ENCODE results near the gene LYAR.
"Not testable (repeated sequence)": the region's sequence is repeated elsewhere in the genome, so short reads cannot be mapped to it uniquely, and the experiment has no call there.

The LYAR gene

GRCh38 chr4:4259484-4260100 is 30.4 kb downstream of the LYAR start:
- no peak for DNase-seq

DNA sequence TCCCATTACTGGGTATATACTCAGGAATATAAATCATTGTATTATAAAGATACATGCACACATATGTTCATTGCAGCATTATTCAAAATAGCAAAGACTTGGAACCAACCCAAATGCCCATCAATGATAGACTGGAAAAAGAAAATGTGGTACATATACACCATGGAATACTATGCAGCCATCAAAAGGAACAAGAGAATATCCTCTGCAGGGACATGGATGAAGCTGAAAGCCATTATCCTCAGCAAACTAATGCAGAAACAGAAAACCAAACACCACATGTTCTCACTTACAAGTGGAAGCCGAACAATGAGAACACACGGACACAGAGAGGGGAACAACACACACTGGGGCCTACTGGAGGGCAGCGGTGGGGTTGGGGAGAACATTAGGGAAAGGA is 32.2 kb downstream of the LYAR start:
- DNase-seq, result not testable (repeated sequence)

- peak; percentile 8 for DNase-seq
Observed at GRCh38 chr4:4256799-4257198, 33.2 kb downstream of the LYAR start.

DNA sequence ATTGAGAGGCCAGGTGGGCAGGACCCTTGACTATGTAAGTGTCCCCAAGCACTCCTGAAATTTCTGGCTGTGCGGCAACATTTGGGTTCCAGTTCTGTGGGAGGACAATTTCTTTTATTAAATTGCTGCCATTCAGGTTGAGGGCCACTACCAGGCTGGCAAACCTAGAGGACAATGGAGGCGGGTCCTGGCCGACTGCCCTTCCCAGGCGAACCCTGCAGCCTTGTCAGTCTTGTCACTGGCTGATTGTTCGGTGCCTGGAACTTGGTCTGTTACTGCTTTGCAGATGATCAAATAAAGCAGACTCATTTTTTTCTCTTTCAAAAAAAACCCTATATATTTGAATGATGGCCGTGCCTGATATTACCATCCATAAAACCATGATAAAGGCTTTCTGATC is 35.3 kb downstream of the LYAR start:
- no peak for DNase-seq

- DNase-seq, result no peak
Observed at GRCh38 chr4:4254199-4254598, 35.8 kb downstream of the LYAR start.

GRCh38 chr4:4249866-4250265 is 40.1 kb downstream of the LYAR start:
- DNase-seq, result no peak

DNA sequence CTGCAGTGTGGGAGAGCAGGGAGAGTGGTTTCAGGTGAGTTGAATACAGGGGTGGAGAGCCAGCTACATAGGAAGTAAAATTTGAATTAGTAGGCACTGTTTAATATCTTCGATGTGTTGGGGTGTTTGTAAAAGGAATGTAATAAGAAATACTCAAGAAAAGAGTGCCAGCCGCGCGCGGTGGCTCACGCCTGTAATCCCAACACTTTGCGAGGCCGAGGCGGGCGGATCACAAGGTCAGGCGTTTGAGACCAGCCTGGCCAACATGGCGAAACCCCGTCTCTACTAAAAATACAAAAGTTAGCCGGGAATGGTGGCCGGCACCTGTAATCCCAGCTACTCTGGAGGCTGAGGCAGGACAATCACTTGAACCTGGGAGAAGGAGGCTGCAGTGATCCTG is 40.6 kb downstream of the LYAR start:
- DNase-seq, result not testable (repeated sequence)

DNA sequence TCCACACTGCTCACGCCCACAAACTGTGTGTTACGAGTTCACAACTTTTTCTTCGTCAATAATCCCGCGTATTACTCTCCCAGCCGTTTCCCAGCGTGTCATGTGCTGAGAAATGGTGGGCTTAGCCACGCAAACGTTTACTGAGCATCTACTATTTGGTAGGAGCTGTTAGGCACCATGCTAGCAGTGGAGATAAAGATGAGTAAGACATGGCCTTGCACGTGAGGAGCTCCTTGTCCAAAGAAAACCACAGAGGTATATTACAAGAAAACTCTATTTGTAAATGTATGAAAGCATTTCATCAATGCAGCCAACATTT is 41.1 kb downstream of the LYAR start:
- DNase-seq, result no peak

DNA sequence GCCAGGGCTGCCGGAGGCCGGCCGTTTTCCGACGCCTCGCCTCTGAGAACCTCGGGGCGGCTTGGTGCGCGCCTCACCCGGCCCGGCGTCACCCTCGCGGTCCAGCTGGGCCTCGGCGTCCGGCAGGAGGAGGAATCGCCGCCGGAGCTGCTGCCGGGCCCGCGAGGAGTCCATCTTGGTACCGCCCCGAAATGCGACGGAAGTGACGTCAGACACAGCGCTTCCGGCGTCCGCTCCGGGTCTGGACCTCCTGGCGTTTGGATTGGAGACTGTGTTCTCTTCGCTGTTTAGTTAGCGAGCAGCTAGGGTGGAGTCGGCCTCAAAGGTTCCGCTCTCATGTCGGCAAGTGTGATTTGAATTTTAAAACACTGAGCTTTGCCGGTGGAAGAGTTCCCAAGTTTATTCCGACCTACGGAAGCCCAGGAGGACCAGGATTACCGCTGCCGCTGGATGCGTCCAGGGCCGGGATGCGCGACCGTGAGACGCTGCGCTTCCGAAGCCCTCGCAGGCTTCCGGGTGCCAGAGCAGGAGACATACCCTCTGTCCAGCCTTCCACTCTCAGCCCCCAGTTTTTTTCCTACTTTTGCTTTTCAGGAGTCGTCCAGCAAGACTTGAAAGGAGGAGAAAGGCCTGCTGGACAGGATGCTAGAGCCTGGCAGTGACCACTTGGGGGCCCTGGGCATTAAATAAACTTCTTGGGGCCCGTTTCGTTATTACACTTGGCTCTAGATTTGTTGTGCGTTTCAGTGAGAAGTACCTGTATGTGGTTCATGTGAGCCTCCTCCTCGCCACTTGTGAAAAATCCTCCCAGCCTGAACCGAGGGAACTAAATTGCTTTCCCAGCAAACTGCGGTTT is 41.7 kb downstream of the LYAR start, which contains the start of gene TMEM128:
TSS of gene TMEM128 (minus strand) at position 195 of the 856 bp plus-strand sequence. CDS start at position 174, 21 bp downstream.
- peak; percentile 90 for DNase-seq

DNA sequence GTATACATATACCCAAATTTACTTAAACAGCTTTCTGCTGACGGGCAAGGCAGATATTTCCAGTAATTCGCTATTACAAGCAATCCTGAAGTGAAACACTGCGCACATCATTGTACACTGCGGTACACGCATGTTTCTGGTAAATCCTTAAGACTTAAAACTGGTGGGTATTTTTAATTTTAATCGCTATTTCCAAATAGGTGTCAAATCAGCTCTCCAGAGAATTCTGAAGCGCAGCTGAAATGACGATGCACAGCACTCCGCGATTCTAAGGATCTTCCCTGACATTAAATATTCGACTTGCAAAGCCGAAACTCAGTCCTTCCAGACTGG is 42.3 kb downstream of the LYAR start:
- DNase-seq, result no peak

DNA sequence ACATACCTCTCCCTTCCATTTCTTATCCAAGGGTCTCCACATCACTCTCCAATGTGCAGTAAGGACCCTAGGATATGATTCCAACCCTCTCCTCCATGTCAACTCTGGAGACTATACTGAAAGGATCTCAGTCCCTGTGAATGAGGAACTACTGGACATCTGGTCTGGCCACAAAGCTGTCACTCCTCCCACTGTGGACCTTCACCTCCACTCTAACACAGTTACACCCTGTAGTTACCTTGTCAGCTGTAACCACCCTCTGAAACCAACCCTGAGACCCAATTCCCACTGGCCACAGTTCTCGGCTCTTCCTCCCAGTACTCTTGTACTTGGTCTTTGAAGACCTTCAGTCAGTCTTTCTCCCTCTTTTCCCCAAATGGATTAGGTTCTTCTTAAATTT is 44.8 kb downstream of the LYAR start:
- DNase-seq, result no peak

- not testable (repeated sequence) for DNase-seq
Observed at GRCh38 chr4:4239551-4239950, 50.4 kb downstream of the LYAR start.

- DNase-seq, result no peak
Observed at GRCh38 chr4:4233610-4234009, 56.3 kb downstream of the LYAR start.

GRCh38 chr4:4228356-4228668 is 61.6 kb downstream of the LYAR start:
- DNase-seq, result no peak

- DNase-seq, result no peak
Observed at GRCh38 chr4:4227510-4228355, 62.2 kb downstream of the LYAR start.

DNA sequence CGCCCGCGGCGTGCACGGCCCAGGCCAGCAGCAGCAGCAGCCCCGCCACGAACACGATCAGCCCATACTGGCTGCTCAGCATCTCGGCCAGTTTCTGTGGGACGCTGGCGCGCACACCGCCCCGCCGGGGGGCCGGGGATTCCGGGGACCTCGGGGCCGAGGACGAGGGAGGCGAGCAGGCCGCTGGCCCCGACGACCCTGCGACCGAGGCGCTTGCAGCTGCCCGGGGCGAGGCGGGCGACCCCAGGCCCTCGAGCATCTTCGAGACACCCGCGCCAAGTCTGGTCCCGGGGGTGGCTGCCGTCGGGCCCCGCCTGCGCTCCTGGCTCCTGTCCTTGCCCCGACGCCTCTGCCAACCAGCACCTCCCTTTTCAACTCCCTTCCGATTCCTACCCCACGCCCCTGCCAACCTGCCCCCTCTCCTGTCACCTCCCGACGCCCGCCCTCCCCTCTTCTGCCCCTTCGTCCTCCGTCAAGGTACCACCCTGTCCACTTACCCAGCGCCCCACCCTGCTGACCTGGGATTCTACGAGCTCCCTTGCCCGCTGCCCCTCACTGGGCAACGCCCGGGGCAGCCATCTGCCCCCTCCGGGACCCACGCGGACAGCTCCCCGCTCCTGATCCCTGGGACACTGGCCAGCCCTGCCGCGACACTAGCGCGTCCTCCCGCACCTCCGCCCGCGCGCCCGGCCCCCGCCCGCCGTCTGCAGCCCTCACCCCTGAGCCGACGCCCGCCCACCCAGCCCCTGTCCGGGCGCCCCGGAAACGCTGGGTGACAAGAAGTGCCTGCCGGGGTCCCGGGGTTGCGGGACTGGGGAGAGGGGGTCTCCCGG is 63.1 kb downstream of the LYAR start, which contains the start of gene OTOP1:
TSS of gene OTOP1 (minus strand) at position 324 of the 833 bp plus-strand sequence. CDS start at position 259, 65 bp downstream.
- no peak for DNase-seq

DNA sequence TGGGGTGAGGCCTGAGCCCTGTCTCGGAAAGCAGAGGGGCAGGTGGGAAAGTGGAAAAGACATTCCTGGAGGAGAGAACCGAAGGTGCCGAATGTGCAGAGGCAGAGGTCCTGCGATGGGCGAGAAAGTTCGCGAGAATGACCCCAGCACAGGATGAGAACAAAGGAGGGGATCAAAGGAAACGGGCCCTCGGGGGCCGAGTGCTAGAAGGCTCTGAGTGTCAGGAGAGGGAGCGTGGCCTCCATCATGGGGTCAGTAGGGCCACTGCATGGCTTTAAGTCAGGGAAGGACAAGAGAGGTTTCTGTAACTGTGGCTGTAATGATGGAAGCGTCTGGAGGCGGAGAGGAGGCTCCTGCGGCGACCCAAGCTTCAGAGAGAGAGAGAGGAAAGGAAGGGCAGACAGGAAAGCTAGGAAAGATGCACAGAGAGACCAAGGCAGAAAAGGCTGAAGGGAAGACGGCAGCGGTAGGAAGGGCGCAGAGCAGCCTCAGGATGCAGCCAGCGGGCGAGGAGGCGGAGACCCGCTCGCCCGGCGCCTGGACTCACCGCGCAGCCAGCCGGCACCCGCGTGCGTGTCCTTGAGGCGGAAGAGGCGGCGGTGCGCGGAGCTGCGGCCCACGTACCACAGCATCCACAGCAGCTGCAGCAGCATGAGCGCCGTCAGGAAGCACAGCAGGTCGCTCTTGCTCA is 63.9 kb downstream of the LYAR start:
- no peak for DNase-seq

All from RPMI8226 (cell line).